HG03066 (cell line): ENCODE results near the gene OR51G1.

Experiments
- ATAC-seq: cut with Tn5 transposase; IDR thresholded peaks from one replicate; pipeline ENCODE4 v1.9.1; 2021; ENCODE audit warnings: low read depth; ENCODE audit not compliant: unreplicated experiment

OR51G1 gene

GRCh38 chr11:4881188-4881587 lies 43.0 kb downstream of the OR51G1 start:
- no peak for ATAC-seq
